HUES48 (cell line): ENCODE data around the gene NADK.

Source experiments
- H3K27ac ChIP-seq: one replicate; pipeline ENCODE4 v1.7.0; 2013; ENCODE audit warnings: low read depth, low read length, inconsistent platforms
- H3K27me3 ChIP-seq: 2 replicates; pipeline ENCODE4 v1.6.1; 2013; ENCODE audit warnings: mild to moderate bottlenecking, low read length; ENCODE audit not compliant: control insufficient read depth, insufficient read depth
- H3K36me3 ChIP-seq: 2 replicates; pipeline ENCODE4 v1.6.1; 2013; ENCODE audit warnings: low read length; ENCODE audit not compliant: control insufficient read depth, insufficient read depth
- H3K4me1 ChIP-seq: 2 replicates; pipeline ENCODE4 v1.6.1; 2013; ENCODE audit warnings: mild to moderate bottlenecking, low read length; ENCODE audit not compliant: control insufficient read depth, insufficient read depth
- H3K4me3 ChIP-seq: 2 replicates; pipeline ENCODE4 v1.5.1; 2013; ENCODE audit warnings: mild to moderate bottlenecking, low read depth, low read length
- H3K9ac ChIP-seq: 2 replicates; pipeline ENCODE4 v1.6.1; 2013; ENCODE audit warnings: mild to moderate bottlenecking, low read depth, low read length, moderate library complexity
- H3K9me3 ChIP-seq: 2 replicates; pipeline ENCODE4 v1.6.1; 2013; ENCODE audit warnings: low read length; ENCODE audit not compliant: control insufficient read depth, insufficient read depth

Gene NADK

GRCh38 chr1:1785666-1786065 is 7.4 kb upstream of the NADK start:
- H3K9me3 ChIP-seq: no peaks in the 10 kb centered on the region
- no peak overlapping the region for H3K4me3 ChIP-seq
- H3K36me3 ChIP-seq: peaks cover 60% of the 10 kb centered on the region
- H3K4me1 ChIP-seq: peaks cover 26% of the 10 kb centered on the region
- no peaks in the 10 kb centered on the region for H3K27me3 ChIP-seq
- H3K27ac ChIP-seq: no peak overlapping the region
- H3K9ac ChIP-seq: no peak overlapping the region

- H3K9me3 ChIP-seq: no peaks in the 10 kb centered on the region
- no peaks in the 10 kb centered on the region for H3K27me3 ChIP-seq
- H3K4me3 ChIP-seq: no peak overlapping the region
- H3K9ac ChIP-seq: no peak overlapping the region
- H3K27ac ChIP-seq: no peak overlapping the region
- H3K4me1 ChIP-seq: peaks cover 32% of the 10 kb centered on the region
- H3K36me3 ChIP-seq: peaks cover 52% of the 10 kb centered on the region
Observed at GRCh38 chr1:1784933-1785332, 6.7 kb upstream of the NADK start.

- no peak overlapping the region for H3K4me3 ChIP-seq
- H3K4me1 ChIP-seq: peaks cover 41% of the 10 kb centered on the region
- H3K27me3 ChIP-seq: no peaks in the 10 kb centered on the region
- H3K9me3 ChIP-seq: no peaks in the 10 kb centered on the region
- no peak overlapping the region for H3K9ac ChIP-seq
- H3K36me3 ChIP-seq: peaks cover 39% of the 10 kb centered on the region
- H3K27ac ChIP-seq: peak overlapping the region; percentile 17
Observed at GRCh38 chr1:1783320-1783719, 5.0 kb upstream of the NADK start.

GRCh38 chr1:1782399-1783221 is 4.3 kb upstream of the NADK start:
- Histone ChIP-seq H3K27me3 (no peaks in the 10 kb centered on the region), H3K9me3 (no peaks in the 10 kb centered on the region), H3K4me3 (peak overlapping the region; percentile 18; the same call in 1 of the 2 replicates), H3K4me1 (peaks cover 41% of the 10 kb centered on the region), H3K9ac (no peak overlapping the region), H3K36me3 (peaks cover 32% of the 10 kb centered on the region), H3K27ac (peak overlapping the region; percentile 25)

- H3K4me3 ChIP-seq: no peak overlapping the region
- no peak overlapping the region for H3K9ac ChIP-seq
- no peaks in the 10 kb centered on the region for H3K27me3 ChIP-seq
- H3K27ac ChIP-seq: no peak overlapping the region
- peaks cover 21% of the 10 kb centered on the region for H3K36me3 ChIP-seq
- no peaks in the 10 kb centered on the region for H3K9me3 ChIP-seq
- peaks cover 41% of the 10 kb centered on the region for H3K4me1 ChIP-seq
Observed at GRCh38 chr1:1781526-1781903, 3.2 kb upstream of the NADK start.

- peak overlapping the region; percentile 92; the same call in 1 of the 2 replicates for H3K4me3 ChIP-seq
- no peak overlapping the region for H3K9ac ChIP-seq
- no peaks in the 10 kb centered on the region for H3K27me3 ChIP-seq
- H3K27ac ChIP-seq: peak overlapping the region; percentile 90
- peaks cover 14% of the 10 kb centered on the region for H3K36me3 ChIP-seq
- peaks cover 42% of the 10 kb centered on the region for H3K4me1 ChIP-seq
- no peaks in the 10 kb centered on the region for H3K9me3 ChIP-seq
Observed at GRCh38 chr1:1780598-1781525, 2.6 kb upstream of the NADK start.

- H3K36me3 ChIP-seq: peaks cover 5% of the 10 kb centered on the region
- H3K4me1 ChIP-seq: peaks cover 44% of the 10 kb centered on the region
- H3K9ac ChIP-seq: peak overlapping the region; percentile 74
- H3K27ac ChIP-seq: peak overlapping the region; percentile 90
- H3K27me3 ChIP-seq: no peaks in the 10 kb centered on the region
- peak overlapping the region; percentile 92 for H3K4me3 ChIP-seq
- no peaks in the 10 kb centered on the region for H3K9me3 ChIP-seq
Observed at GRCh38 chr1:1779691-1780597, 1.7 kb upstream of the NADK start.

- Histone ChIP-seq H3K9ac (peak overlapping the region; percentile 74), H3K4me3 (peak overlapping the region; percentile 92), H3K27me3 (no peaks in the 10 kb centered on the region), H3K36me3 (no peaks in the 10 kb centered on the region), H3K4me1 (peaks cover 44% of the 10 kb centered on the region), H3K27ac (peak overlapping the region; percentile 90), H3K9me3 (no peaks in the 10 kb centered on the region)
Observed at GRCh38 chr1:1779320-1779675, 1.0 kb upstream of the NADK start.

GRCh38 chr1:1778663-1779319 is 521 bp upstream of the NADK start:
- Histone ChIP-seq H3K36me3 (peaks cover under 1% of the 10 kb centered on the region; the same call in 1 of the 2 replicates), H3K4me1 (peaks cover 44% of the 10 kb centered on the region), H3K9me3 (no peaks in the 10 kb centered on the region), H3K9ac (peak overlapping the region; percentile 74), H3K27me3 (no peaks in the 10 kb centered on the region), H3K27ac (peak overlapping the region; percentile 90), H3K4me3 (peak overlapping the region; percentile 92)

GRCh38 chr1:1777583-1777899 is 729 bp downstream of the NADK start:
- Histone ChIP-seq H3K9ac (peak overlapping the region; percentile 74), H3K36me3 (peaks cover 7% of the 10 kb centered on the region), H3K9me3 (no peaks in the 10 kb centered on the region), H3K4me3 (peak overlapping the region; percentile 92), H3K27me3 (no peaks in the 10 kb centered on the region), H3K27ac (peak overlapping the region; percentile 90), H3K4me1 (peaks cover 36% of the 10 kb centered on the region)
